Activated T-cell treated with anti-CD3 and anti-CD28 coated beads, Interleukin-2, amount 50 U/mL, for 72 hours (primary cell): Measurements from ENCODE around the gene RASGEF1B. TPM values are rescaled to one million over a fixed set of nuclear protein-coding genes. Genes with fewer than 3 reads are reported as not detected.
"Not testable (repeated sequence)": the region's sequence is repeated elsewhere in the genome, so short reads cannot be mapped to it uniquely, and the experiment has no call there.

ENCODE experiments used
- ATAC-seq, 2 donors: fragments of 150-1000 bp; cut with Tn5 transposase; replicated peaks in 1 of 2; 2 replicates each; pipeline ENCODE4 v1.10.0; 2021; ENCODE audit warnings: moderate library complexity in 2 of 2, mild to moderate bottlenecking in 1 of 2
- DNase-seq, 2 donors: peaks; one replicate each; pipeline ENCODE4 v3.0.0; 2021 to 2022; ENCODE audit warnings: mixed read lengths in 1 of 2
- H3K27ac Mint-ChIP-seq: one replicate; pipeline ENCODE4 v1.8.0; 2022; ENCODE audit warnings: mild to moderate bottlenecking, moderate library complexity, mixed read lengths
- H3K27me3 Mint-ChIP-seq: one replicate; pipeline ENCODE4 v1.8.0; 2022; ENCODE audit warnings: low read depth, mixed read lengths
- H3K36me3 Mint-ChIP-seq, 2 donors: one replicate each; pipeline ENCODE4 v1.8.0; 2022; ENCODE audit warnings: mixed read lengths in 2 of 2, mild to moderate bottlenecking in 1 of 2; ENCODE audit not compliant: insufficient read depth in 2 of 2
- H3K4me1 Mint-ChIP-seq: one replicate; pipeline ENCODE4 v1.8.0; 2022; ENCODE audit warnings: low read depth, mixed read lengths
- H3K4me3 Mint-ChIP-seq, 2 donors: one replicate each; pipeline ENCODE4 v1.8.0; 2022; ENCODE audit warnings: mild to moderate bottlenecking in 2 of 2, mixed read lengths in 2 of 2, moderate library complexity in 2 of 2
- H3K9me3 Mint-ChIP-seq, 2 donors: one replicate each; pipeline ENCODE4 v1.8.0; 2022; ENCODE audit warnings: mixed read lengths in 2 of 2
- total RNA-seq, 2 donors: library from RNA; stranded (reverse); gene quantifications; one replicate each; pipeline ENCODE4 v1.2.3, GENCODE V29; 2022

The RASGEF1B gene
- total RNA-seq, 2 donors from 2014 or later, result 7.3 to 8.6 TPM

- H3K27me3 Mint-ChIP-seq, result peaks cover 6% of the 10 kb centered on the region
Measured at GRCh38 chr4:81407726-81408125, 64.0 kb downstream of the RASGEF1B start.

GRCh38 chr4:81406481-81406880 is 65.2 kb downstream of the RASGEF1B start:
- H3K4me1 Mint-ChIP-seq, ATAC-seq, H3K9me3 Mint-ChIP-seq, H3K4me3 Mint-ChIP-seq, H3K27ac Mint-ChIP-seq, DNase-seq, H3K36me3 Mint-ChIP-seq, H3K27me3 Mint-ChIP-seq: not testable (repeated sequence)

More at GRCh38 chr4:81407726-81408125, 64.0 kb downstream of the RASGEF1B start:
- peaks cover 6% of the 10 kb centered on the region for H3K4me1 Mint-ChIP-seq
- H3K27ac Mint-ChIP-seq, result no peak overlapping the region
- H3K4me3 Mint-ChIP-seq, result no peak overlapping the region
- ATAC-seq, result no peak
- H3K9me3 Mint-ChIP-seq, result no peaks in the 10 kb centered on the region
- no peaks in the 10 kb centered on the region for H3K36me3 Mint-ChIP-seq
- no peak for DNase-seq

- H3K27ac Mint-ChIP-seq, result no peak overlapping the region
Measured at GRCh38 chr4:81405900-81406401, 65.8 kb downstream of the RASGEF1B start.

GRCh38 chr4:81404741-81405140 is 67.0 kb downstream of the RASGEF1B start:
- DNase-seq, result no peak
- H3K27ac Mint-ChIP-seq, result no peak overlapping the region
- H3K4me1 Mint-ChIP-seq, result peaks cover 6% of the 10 kb centered on the region
- no peaks in the 10 kb centered on the region for H3K36me3 Mint-ChIP-seq
- H3K27me3 Mint-ChIP-seq, result peaks cover 9% of the 10 kb centered on the region
- no peak overlapping the region for H3K4me3 Mint-ChIP-seq
- no peak for ATAC-seq
- H3K9me3 Mint-ChIP-seq, result no peaks in the 10 kb centered on the region

More at GRCh38 chr4:81405900-81406401, 65.8 kb downstream of the RASGEF1B start:
- peaks cover 6% of the 10 kb centered on the region for H3K4me1 Mint-ChIP-seq
- ATAC-seq (peak; percentile 67 to 75), DNase-seq (peak; percentile 40 to 53)
- peak overlapping the region in 1 of 2 donors; percentile 54 for H3K4me3 Mint-ChIP-seq
- H3K9me3 Mint-ChIP-seq, result no peaks in the 10 kb centered on the region
- peaks cover 9% of the 10 kb centered on the region for H3K27me3 Mint-ChIP-seq
- H3K36me3 Mint-ChIP-seq, result no peaks in the 10 kb centered on the region

GRCh38 chr4:81404294-81404693 is 67.4 kb downstream of the RASGEF1B start:
- no peaks in the 10 kb centered on the region for H3K9me3 Mint-ChIP-seq
- H3K36me3 Mint-ChIP-seq, result no peaks in the 10 kb centered on the region
- H3K4me1 Mint-ChIP-seq, result peaks cover 6% of the 10 kb centered on the region
- H3K27me3 Mint-ChIP-seq, result peaks cover 9% of the 10 kb centered on the region
- DNase-seq (no peak), ATAC-seq (no peak)
- H3K4me3 Mint-ChIP-seq, result no peak overlapping the region
- no peak overlapping the region for H3K27ac Mint-ChIP-seq

GRCh38 chr4:81399306-81400086 is 72.2 kb downstream of the RASGEF1B start:
- H3K36me3 Mint-ChIP-seq, result no peaks in the 10 kb centered on the region
- no peak overlapping the region for H3K4me3 Mint-ChIP-seq
- ATAC-seq (no peak), DNase-seq (no peak)
- H3K9me3 Mint-ChIP-seq, result no peaks in the 10 kb centered on the region
- H3K27me3 Mint-ChIP-seq, result peaks cover 9% of the 10 kb centered on the region
- no peaks in the 10 kb centered on the region for H3K4me1 Mint-ChIP-seq
- H3K27ac Mint-ChIP-seq, result no peak overlapping the region

GRCh38 chr4:81398379-81398778 is 73.3 kb downstream of the RASGEF1B start:
- Mint-ChIP-seq H3K4me3 (no peak overlapping the region), H3K27me3 (peaks cover 9% of the 10 kb centered on the region), H3K36me3 (no peaks in the 10 kb centered on the region), H3K27ac (no peak overlapping the region), H3K4me1 (no peaks in the 10 kb centered on the region), H3K9me3 (no peaks in the 10 kb centered on the region)
- ATAC-seq (no peak), DNase-seq (no peak)

- H3K36me3 Mint-ChIP-seq, result no peaks in the 10 kb centered on the region
- no peak overlapping the region for H3K4me3 Mint-ChIP-seq
- H3K27me3 Mint-ChIP-seq, result peaks cover 3% of the 10 kb centered on the region
- no peak for ATAC-seq
- no peaks in the 10 kb centered on the region for H3K9me3 Mint-ChIP-seq
- no peak for DNase-seq
- no peak overlapping the region for H3K27ac Mint-ChIP-seq
- H3K4me1 Mint-ChIP-seq, result no peaks in the 10 kb centered on the region
Measured at GRCh38 chr4:81397635-81398034, 74.1 kb downstream of the RASGEF1B start.

GRCh38 chr4:81395239-81395638 is 76.5 kb downstream of the RASGEF1B start:
- no peak for ATAC-seq
- no peaks in the 10 kb centered on the region for H3K9me3 Mint-ChIP-seq

GRCh38 chr4:81392164-81392563 is 79.5 kb downstream of the RASGEF1B start:
- Mint-ChIP-seq H3K27ac (no peak overlapping the region), H3K27me3 (no peaks in the 10 kb centered on the region), H3K4me1 (peaks cover 4% of the 10 kb centered on the region), H3K9me3 (peaks cover 0 to 2% of the 10 kb centered on the region in 2 donors), H3K4me3 (no peak overlapping the region), H3K36me3 (no peaks in the 10 kb centered on the region)
- DNase-seq, result no peak
- no peak for ATAC-seq

More at GRCh38 chr4:81395239-81395638, 76.5 kb downstream of the RASGEF1B start:
- Mint-ChIP-seq H3K27me3 (no peaks in the 10 kb centered on the region), H3K4me3 (no peak overlapping the region), H3K4me1 (peaks cover 4% of the 10 kb centered on the region), H3K36me3 (no peaks in the 10 kb centered on the region), H3K27ac (no peak overlapping the region)
- no peak for DNase-seq

- H3K36me3 Mint-ChIP-seq, result peaks cover 2% of the 10 kb centered on the region in 2 donors
- H3K4me3 Mint-ChIP-seq, result no peak overlapping the region
- H3K9me3 Mint-ChIP-seq, result peaks cover 0 to 2% of the 10 kb centered on the region in 2 donors
- no peak for ATAC-seq
- H3K4me1 Mint-ChIP-seq, result peaks cover 4% of the 10 kb centered on the region
- H3K27me3 Mint-ChIP-seq, result no peaks in the 10 kb centered on the region
- H3K27ac Mint-ChIP-seq, result no peak overlapping the region
- DNase-seq, result no peak
Measured at GRCh38 chr4:81389720-81390119, 82.0 kb downstream of the RASGEF1B start.

GRCh38 chr4:81380437-81380836 is 91.3 kb downstream of the RASGEF1B start:
- peaks cover 7% of the 10 kb centered on the region for H3K27me3 Mint-ChIP-seq

GRCh38 chr4:81378386-81378785 is 93.3 kb downstream of the RASGEF1B start:
- no peak overlapping the region for H3K27ac Mint-ChIP-seq
- no peak for DNase-seq
- no peak for ATAC-seq
- peaks cover 7% of the 10 kb centered on the region for H3K27me3 Mint-ChIP-seq
- H3K9me3 Mint-ChIP-seq, result no peaks in the 10 kb centered on the region
- no peaks in the 10 kb centered on the region for H3K36me3 Mint-ChIP-seq
- H3K4me3 Mint-ChIP-seq, result no peak overlapping the region
- H3K4me1 Mint-ChIP-seq, result no peaks in the 10 kb centered on the region

More at GRCh38 chr4:81380437-81380836, 91.3 kb downstream of the RASGEF1B start:
- no peaks in the 10 kb centered on the region for H3K9me3 Mint-ChIP-seq
- H3K4me1 Mint-ChIP-seq, result no peaks in the 10 kb centered on the region
- H3K27ac Mint-ChIP-seq, result no peak overlapping the region
- ATAC-seq (no peak), DNase-seq (no peak)
- H3K4me3 Mint-ChIP-seq, result no peak overlapping the region
- peaks cover 0 to 2% of the 10 kb centered on the region in 2 donors for H3K36me3 Mint-ChIP-seq
